PC-3 (cell line): ENCODE measurements around the gene NREP. TPM values are rescaled to one million over a fixed set of nuclear protein-coding genes. Genes with fewer than 3 reads are reported as not detected.

Source experiments
- ATAC-seq: fragments of 200-7000 bp; cut with Tn5 transposase; 2 replicates; pipeline ENCODE4 v1.9.1; 2020; ENCODE audit warnings: mild to moderate bottlenecking, moderate library complexity
- BruUV-seq: library from RNA; stranded (reverse); fragments of 400-500 nt; replicated peaks from 2 replicates; lab custom pipeline; 2021; lab: Mats Ljungman, UMichigan
- CTCF ChIA-PET: fragments of 300-600 bp; sonication (Branson Sonifier 250); formaldehyde crosslinking; loops from one replicate; lab custom pipeline; 2022; ENCODE audit warnings: antibody characterized with exemption; lab: Charles Lee
- POLR2A ChIA-PET: fragments of 300-600 bp; sonication (Branson Sonifier 250); formaldehyde crosslinking; loops from one replicate; lab custom pipeline; 2022; ENCODE audit warnings: antibody characterized with exemption; ENCODE audit not compliant: unreplicated experiment; lab: Charles Lee
- DNase-seq: peaks from one replicate; pipeline ENCODE4 v3.0.0-alpha.2; 2015
- H2AFZ ChIP-seq: fragments of 300-600 bp; sonication (generic); 2 replicates; pipeline ENCODE4 v1.6.0; 2016; ENCODE audit warnings: antibody characterized with exemption, low read length
- H3F3A ChIP-seq: fragments of 300-600 bp; sonication (generic); one replicate; pipeline ENCODE4 v1.6.0; 2017; ENCODE audit warnings: antibody characterized with exemption, low read length, control low read depth, mild to moderate bottlenecking; ENCODE audit not compliant: unreplicated experiment
- H3K27ac ChIP-seq: fragments of 300-600 bp; sonication (generic); 2 replicates; pipeline ENCODE4 v1.5.1; 2016; ENCODE audit warnings: mild to moderate bottlenecking, low read length
- H3K27me3 ChIP-seq: fragments of 300-600 bp; sonication (generic); 2 replicates; pipeline ENCODE4 v1.6.1; 2016; ENCODE audit warnings: low read length, mixed read lengths
- H3K36me3 ChIP-seq: fragments of 300-600 bp; sonication (generic); 2 replicates; pipeline ENCODE4 v1.6.1; 2016; ENCODE audit warnings: low read depth, mixed run types, low read length, mixed read lengths
- H3K4me1 ChIP-seq: fragments of 300-600 bp; sonication (generic); 2 replicates; pipeline ENCODE4 v1.5.1; 2016; ENCODE audit warnings: low read length; ENCODE audit not compliant: insufficient read depth
- H3K4me2 ChIP-seq: fragments of 300-600 bp; sonication (generic); 2 replicates; pipeline ENCODE4 v1.6.0; 2016; ENCODE audit warnings: low read length
- H3K4me3 ChIP-seq: fragments of 300-600 bp; sonication (generic); 2 replicates; pipeline ENCODE4 v1.5.1; 2016; ENCODE audit warnings: mild to moderate bottlenecking, low read length, mixed read lengths
- H3K79me2 ChIP-seq: fragments of 300-600 bp; sonication (generic); 2 replicates; pipeline ENCODE4 v1.6.1; 2017; ENCODE audit warnings: low read length, mixed read lengths
- H3K9ac ChIP-seq: fragments of 300-600 bp; sonication (generic); 2 replicates; pipeline ENCODE4 v1.6.0; 2016; ENCODE audit warnings: mild to moderate bottlenecking, low read length
- H3K9me2 ChIP-seq: fragments of 300-600 bp; sonication (generic); replicated peaks from 2 replicates; pipeline ENCODE4 v1.6.1; 2016; ENCODE audit warnings: mixed run types, low read length, mixed read lengths
- H3K9me3 ChIP-seq: fragments of 300-600 bp; sonication (generic); 2 replicates; pipeline ENCODE4 v1.6.1; 2016; ENCODE audit warnings: low read length, mixed read lengths
- H4K20me1 ChIP-seq: fragments of 300-600 bp; sonication (generic); 2 replicates; pipeline ENCODE4 v1.6.1; 2016; ENCODE audit warnings: low read length, mixed read lengths
- EZH2 ChIP-seq: fragments of 300-600 bp; sonication (generic); IDR thresholded peaks from one replicate; pipeline ENCODE4 v1.6.1; 2017; ENCODE audit warnings: antibody characterized with exemption, mild to moderate bottlenecking, low read length; ENCODE audit not compliant: unreplicated experiment
- EZH2phosphoT487 ChIP-seq: fragments of 300-600 bp; sonication (generic); IDR thresholded peaks from 2 replicates; pipeline ENCODE4 v1.6.1; 2018; ENCODE audit warnings: mild to moderate bottlenecking, antibody characterized with exemption, low read length, borderline replicate concordance
- intact Hi-C: fragments of 100-400 bp; cut with micrococcal nuclease; formaldehyde crosslinking; loops from 2 replicates; pipeline ENCODE4 v1.9.0; 2023
- total RNA-seq: library from RNA; depleted of rRNA; stranded (reverse); fragments of >200 nt; gene quantifications from 2 replicates; pipeline ENCODE4 v1.2.3, GENCODE V29; 2014
- TF ChIP-seq, protein P1 (sequence below): fragments of 300-600 bp; sonication (generic); conservative IDR thresholded peaks from 2 replicates; pipeline ENCODE4 v1.5.1; 2017; ENCODE audit warnings: antibody characterized with exemption, low read depth, mild to moderate bottlenecking, low read length

The NREP gene
- total RNA-seq, 1 experiment from 2014 or later, result 22.6 TPM

DNA sequence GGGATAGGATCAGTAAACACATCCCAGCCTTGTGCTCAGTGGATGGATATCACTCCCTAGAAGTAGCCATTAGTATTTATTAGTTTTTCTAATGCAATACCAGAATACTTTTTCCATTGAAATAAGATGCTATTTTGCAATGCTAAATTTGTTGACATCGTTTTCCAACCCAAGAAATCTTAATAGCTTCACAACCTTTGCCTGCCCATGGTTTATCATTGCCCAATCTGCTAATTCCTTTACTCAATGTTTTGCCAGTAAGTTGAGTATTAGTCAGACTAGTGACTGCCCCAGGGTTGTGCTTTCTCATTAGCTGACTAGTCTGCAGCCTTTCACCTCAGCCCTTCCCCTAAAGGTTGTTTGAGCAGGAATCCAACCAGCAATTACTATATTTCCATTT lies 62.9 kb downstream of the NREP start:
- H2AFZ ChIP-seq, result no peak overlapping the region
- TF ChIP-seq, protein P1, sequence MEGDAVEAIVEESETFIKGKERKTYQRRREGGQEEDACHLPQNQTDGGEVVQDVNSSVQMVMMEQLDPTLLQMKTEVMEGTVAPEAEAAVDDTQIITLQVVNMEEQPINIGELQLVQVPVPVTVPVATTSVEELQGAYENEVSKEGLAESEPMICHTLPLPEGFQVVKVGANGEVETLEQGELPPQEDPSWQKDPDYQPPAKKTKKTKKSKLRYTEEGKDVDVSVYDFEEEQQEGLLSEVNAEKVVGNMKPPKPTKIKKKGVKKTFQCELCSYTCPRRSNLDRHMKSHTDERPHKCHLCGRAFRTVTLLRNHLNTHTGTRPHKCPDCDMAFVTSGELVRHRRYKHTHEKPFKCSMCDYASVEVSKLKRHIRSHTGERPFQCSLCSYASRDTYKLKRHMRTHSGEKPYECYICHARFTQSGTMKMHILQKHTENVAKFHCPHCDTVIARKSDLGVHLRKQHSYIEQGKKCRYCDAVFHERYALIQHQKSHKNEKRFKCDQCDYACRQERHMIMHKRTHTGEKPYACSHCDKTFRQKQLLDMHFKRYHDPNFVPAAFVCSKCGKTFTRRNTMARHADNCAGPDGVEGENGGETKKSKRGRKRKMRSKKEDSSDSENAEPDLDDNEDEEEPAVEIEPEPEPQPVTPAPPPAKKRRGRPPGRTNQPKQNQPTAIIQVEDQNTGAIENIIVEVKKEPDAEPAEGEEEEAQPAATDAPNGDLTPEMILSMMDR, result no peak
- TF ChIP-seq EZH2 (no peak), EZH2phosphoT487 (no peak)
- peaks cover 15% of the 10 kb centered on the region for H3K4me1 ChIP-seq
- no peaks in the 10 kb centered on the region for H3F3A ChIP-seq
- H3K36me3 ChIP-seq, result no peaks in the 10 kb centered on the region
- H3K4me3 ChIP-seq, result no peak overlapping the region
- no peaks in the 10 kb centered on the region for H3K9me2 ChIP-seq
- ChIA-PET CTCF (no interaction called here), POLR2A (no interaction called here)
- ATAC-seq (peak; percentile 64), DNase-seq (peak; percentile 74)
- no peaks in the 10 kb centered on the region for H4K20me1 ChIP-seq
- intact Hi-C loops, result no loop called here
- H3K79me2 ChIP-seq, result no peaks in the 10 kb centered on the region
- no peak overlapping the region for H3K27ac ChIP-seq
- H3K9me3 ChIP-seq, result no peaks in the 10 kb centered on the region
- BruUV-seq, result no TSS peak
- H3K4me2 ChIP-seq, result peak overlapping the region; percentile 21
- no peaks in the 10 kb centered on the region for H3K27me3 ChIP-seq
- no peak overlapping the region for H3K9ac ChIP-seq

- H4K20me1 ChIP-seq, result no peaks in the 10 kb centered on the region
- CTCF ChIA-PET, result no interaction called here
- no peak overlapping the region for H3K4me2 ChIP-seq
- DNase-seq (no peak), ATAC-seq (no peak)
- TF ChIP-seq, protein P1, result no peak
- no peaks in the 10 kb centered on the region for H3K27me3 ChIP-seq
- intact Hi-C loops, result no loop called here
- no peaks in the 10 kb centered on the region for H3K36me3 ChIP-seq
- no peak overlapping the region for H3K27ac ChIP-seq
- H3K9ac ChIP-seq, result no peak overlapping the region
- H3K4me3 ChIP-seq, result no peak overlapping the region
- peaks cover 11% of the 10 kb centered on the region; the same call in 1 of the 2 replicates for H3K4me1 ChIP-seq
- no peak overlapping the region for H2AFZ ChIP-seq
- no TSS peak for BruUV-seq
- H3K9me3 ChIP-seq, result no peaks in the 10 kb centered on the region
- no peaks in the 10 kb centered on the region for H3K79me2 ChIP-seq
- POLR2A ChIA-PET, result no interaction called here
- H3F3A ChIP-seq, result no peaks in the 10 kb centered on the region
- no peaks in the 10 kb centered on the region for H3K9me2 ChIP-seq
Observed at GRCh38 chr5:111691914-111692313, 65.1 kb downstream of the NREP start.

GRCh38 chr5:111691508-111691907 lies 65.5 kb downstream of the NREP start:
- no peak for TF ChIP-seq EZH2phosphoT487
- TF ChIP-seq, protein P1, result no peak
- TF ChIP-seq EZH2, result no peak
- no peaks in the 10 kb centered on the region for H3K9me2 ChIP-seq
- H3K27me3 ChIP-seq, result no peaks in the 10 kb centered on the region
- intact Hi-C loops, result no loop called here
- no peaks in the 10 kb centered on the region for H3K79me2 ChIP-seq
- ATAC-seq (no peak), DNase-seq (no peak)
- no peak overlapping the region for H3K27ac ChIP-seq
- BruUV-seq, result no TSS peak
- no peak overlapping the region for H3K4me3 ChIP-seq
- ChIA-PET CTCF (no interaction called here), POLR2A (no interaction called here)
- H3K9ac ChIP-seq, result no peak overlapping the region
- H3F3A ChIP-seq, result no peaks in the 10 kb centered on the region
- H3K36me3 ChIP-seq, result no peaks in the 10 kb centered on the region
- H3K9me3 ChIP-seq, result no peaks in the 10 kb centered on the region
- H3K4me1 ChIP-seq, result peaks cover 11% of the 10 kb centered on the region; the same call in 1 of the 2 replicates
- H3K4me2 ChIP-seq, result no peak overlapping the region
- no peak overlapping the region for H2AFZ ChIP-seq
- no peaks in the 10 kb centered on the region for H4K20me1 ChIP-seq
